GM19455 (cell line): ENCODE results near the gene PDE8A.
"Not testable (repeated sequence)": the region's sequence is repeated elsewhere in the genome, so short reads cannot be mapped to it uniquely, and the experiment has no call there.

Source experiments
- ATAC-seq: cut with Tn5 transposase; IDR thresholded peaks from one replicate; pipeline ENCODE4 v1.9.1; 2021; ENCODE audit not compliant: unreplicated experiment

PDE8A gene

DNA sequence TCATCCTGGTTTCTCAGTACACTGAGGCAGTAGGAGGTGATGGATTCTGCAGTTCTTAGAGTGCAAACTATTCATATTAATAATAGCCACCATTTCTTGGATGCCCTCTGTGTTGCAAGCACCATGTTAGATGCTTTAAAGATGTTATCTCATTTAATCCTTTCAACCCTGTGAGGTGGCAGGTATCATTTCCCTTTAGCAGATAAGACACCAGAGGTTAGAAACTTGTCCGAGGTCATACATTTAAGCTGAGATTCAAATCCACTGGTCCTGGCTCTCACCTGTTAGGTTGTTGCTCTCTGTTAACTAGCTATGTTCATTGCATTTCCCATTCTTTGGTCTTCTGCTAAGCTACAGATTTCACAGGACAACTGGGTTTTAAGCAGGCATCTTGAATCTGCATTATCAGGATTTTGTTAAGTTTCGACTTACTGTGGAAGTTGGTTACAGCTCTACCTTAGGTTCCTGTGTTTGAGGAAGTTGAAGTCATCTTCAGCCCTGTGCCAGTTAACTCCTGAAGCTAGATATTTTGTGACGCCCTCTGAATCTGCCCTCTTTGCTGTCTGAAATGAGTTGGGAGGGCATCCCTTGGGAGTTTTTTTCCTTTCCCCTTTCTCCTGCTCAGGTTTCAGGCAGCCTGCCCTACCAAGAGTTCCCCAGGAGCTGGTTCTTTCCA, 6.4 kb downstream of the PDE8A start:
- ATAC-seq = no peak

DNA sequence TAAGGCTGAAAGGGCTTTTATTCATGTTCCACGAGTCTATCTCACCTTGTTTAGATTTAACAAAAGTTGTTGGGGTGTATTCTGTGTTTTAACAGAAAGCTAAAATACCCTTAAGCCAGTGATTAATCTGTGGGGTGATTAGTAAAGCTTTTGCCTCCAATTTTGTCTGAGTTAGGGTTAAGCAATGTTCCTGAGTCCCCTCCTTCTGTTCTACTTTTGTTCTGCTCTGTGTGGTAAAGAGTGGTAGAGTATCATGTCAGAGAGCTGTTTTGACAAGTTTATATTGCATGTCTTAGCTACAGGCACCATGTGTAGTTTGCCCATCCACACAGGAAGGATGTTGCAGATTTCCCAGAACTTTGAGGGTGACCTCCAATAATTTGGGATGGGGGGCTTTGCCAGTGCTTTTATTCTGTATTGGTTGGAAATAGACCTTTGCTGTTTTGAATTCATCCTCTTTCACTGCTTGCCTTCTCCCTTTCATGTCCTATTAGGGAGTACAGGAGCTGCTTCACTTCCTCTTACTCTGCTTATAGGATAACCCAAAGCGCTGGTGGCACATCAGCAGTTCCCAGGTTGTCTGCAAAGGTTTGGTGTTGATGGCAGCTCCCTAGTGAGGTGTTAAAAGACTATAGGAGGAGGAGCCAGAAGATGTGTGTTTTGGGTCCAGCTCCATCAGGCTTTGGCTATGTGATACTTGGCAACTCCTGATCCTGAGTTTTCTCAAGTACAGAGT, 7.4 kb downstream of the PDE8A start:
- no peak for ATAC-seq

DNA sequence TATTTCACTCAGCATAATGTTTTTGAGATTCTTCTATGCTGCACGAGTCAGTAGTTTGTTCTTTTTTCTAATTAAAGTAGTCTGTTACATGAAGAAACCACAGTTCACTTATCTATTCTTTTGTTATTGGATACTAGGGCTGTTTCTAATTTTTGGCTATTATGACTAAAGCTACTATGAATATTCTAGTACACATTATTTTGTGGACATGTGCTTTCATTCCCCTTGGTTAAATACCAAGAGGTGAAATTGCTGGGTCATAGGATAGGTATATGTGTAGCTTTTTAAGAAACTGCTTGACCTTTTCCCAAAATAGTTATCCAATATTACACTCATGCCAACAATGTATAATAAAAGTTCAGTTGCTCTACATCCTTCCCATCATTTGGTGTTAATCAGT, 8.9 kb downstream of the PDE8A start:
- ATAC-seq = no peak

DNA sequence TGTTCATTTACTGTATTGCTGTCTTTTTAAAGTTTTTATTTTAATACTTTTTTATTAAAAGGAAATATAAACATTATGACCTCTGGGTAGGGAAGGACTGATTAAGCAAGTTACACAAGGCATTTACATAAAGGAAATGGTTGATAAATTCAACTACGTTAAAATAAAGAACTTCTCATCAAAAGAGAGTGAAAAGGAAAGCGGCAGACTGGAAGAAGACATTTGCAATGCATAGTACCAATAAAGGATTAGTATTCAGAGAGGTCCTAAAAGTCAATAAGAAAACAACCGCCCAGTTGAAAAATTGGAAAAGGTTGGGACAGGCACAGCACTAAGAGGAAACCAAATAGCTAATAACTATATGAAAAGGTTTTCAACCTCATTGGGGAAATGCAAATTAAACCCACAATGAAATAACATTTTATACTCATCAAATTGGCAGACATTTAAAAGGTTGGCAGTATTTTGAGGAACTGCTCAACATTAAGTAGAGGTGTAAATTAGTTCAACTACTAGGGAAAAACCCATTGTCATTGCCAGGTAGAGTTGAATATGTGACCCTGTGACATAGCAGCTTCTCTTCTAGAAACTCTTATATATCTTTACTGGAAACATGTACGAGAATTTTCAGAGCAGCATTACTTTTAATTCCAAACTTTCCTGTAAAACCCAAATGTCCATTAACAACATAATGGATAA, 9.5 kb downstream of the PDE8A start:
- ATAC-seq = no peak

DNA sequence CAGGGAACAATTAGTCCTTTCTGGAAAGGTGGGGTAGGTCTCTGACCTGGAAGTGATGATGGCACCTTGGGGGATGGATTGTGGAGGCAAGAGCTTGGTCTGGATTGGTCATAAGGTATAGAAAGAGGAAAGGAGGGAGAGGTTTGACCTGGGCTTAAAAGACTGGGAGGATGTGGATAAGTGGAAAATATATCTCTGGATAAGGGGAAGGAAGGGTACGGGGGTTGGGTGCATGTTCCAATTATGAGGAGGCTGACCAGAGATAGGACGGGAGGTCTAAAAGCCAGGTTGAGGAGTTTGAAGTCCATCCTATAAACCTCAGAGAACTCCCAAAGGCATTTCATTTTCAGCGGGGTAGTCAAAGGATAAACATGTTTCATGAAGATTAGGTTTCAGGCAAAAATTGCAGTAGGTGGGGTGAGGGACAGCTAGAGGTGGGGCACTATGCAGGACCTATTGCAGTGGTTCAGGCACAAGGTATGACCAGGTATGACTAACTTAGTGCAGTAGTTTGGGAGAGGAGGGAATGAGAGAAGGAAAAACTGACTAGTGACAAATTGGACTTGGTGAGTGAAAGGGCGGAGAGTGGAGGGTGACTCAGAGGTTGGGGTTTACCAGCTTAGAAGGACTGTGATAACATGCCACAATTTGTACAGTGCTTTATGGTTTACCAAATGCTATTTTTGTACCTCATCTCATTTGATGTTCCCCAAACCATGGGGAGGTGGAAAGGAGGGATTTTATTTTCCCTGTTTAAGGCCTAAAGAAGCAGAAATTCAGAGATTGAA, 10.7 kb downstream of the PDE8A start:
- ATAC-seq = no peak

DNA sequence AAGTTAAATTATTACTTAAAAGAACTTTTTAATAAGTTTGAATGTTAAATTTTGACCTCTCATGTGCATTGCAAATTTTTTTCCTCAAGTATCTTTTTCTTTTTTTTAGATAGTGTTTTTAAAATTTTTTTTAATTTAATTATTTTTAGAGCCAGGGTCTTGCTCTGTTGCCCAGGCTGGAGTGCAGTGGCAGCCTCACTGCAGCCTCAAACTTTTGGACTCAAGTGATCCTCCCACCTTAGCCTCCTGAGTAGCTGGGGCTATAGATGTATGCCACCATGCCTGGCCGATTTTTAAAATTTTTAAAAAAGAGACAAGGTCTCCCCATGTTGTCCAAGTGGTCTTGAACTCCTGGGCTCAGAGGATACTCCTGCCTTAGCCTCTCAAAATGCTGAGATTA, 14.4 kb downstream of the PDE8A start:
- no peak for ATAC-seq

DNA sequence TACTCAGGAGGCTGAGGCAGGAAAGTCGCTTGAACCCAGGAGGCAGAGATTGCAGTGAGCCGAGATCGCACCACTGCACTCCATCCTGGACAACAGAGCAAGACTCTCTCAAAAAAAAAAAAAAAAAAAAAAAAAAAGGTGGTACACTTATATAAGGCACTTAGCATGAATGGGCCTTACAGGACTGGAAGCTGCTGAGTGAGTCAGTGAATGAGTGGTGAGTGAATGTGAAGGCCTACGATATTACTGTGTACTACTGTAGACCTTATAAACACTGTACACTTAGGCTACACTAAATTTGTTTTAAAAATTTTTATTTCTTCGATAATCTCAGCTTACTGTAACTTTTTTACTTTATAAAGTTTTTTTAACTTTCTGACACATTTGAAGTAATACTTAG, 15.1 kb downstream of the PDE8A start:
- not testable (repeated sequence) for ATAC-seq

DNA sequence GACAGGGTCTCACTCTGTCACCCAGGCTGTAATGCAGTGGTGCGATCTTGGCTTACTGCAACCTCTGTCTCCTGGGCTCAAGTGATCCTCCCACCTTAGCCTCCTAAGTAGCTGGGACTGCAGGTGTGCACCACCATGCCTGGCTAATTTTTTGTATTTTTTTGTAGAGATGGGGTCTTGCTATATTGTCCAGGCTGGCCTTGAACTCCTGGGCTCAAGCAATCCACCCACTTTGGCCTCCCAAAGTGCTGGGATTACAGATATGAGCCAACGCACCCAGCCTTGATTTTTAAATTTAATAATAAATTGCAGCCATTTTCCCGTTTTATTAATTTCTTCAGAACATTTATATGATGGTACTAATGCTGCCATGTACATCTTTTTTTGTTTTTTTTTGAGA, 15.6 kb downstream of the PDE8A start:
- not testable (repeated sequence) for ATAC-seq

DNA sequence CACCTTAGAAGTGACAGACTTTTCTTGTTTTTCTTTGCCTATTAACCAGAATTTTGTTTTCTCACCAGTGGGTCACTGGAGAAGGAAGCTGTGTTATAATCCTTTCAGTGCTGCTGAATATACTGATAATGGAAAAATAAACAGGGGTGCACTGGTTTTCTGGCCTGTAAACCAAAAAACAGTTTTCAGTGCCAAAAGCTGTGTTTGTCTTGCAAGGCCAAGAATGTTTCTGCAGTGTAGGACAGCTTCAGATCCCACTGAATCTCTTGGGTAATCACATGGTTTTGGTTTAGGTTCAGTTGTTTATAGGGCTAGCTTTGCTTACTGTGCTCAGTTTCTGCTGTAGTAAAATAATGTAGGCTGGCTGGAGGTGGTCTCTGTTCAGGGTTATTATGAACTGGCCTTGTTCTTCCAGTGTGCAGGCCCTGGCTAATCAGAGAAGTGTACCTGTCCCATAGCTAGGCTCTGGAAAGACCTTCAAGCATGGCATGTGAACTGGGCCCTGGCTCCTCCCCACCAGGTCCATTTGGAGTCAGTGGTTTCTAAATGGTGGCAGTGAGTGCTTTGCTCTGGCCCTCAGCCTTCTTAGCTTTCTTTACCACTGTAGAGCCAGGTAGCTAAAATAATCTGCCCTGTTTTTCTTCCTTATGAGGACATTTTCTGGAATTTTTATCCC, 18.7 kb downstream of the PDE8A start:
- ATAC-seq = no peak

- no peak for ATAC-seq
These were observed 19.3 kb downstream of the PDE8A start for GRCh38 chr15:85000937-85001336.

DNA sequence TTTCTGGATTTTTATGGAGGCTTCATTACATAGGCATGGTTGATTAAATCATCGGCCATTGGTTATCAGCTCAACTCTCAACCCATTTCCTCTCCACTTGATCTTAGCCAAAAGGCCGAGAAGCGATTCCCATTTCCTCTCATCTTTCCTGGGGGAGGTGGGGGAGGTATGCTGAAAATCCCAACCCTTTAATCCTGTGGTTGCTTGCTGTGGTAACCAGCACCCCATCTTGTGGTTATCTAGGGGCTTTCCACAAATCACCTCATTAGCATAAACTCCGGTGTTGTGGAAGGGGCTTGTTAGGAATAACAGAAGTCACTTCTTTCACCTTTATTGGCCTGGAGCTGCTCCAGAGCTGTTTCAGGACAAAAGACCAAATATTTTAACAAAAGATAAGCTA, 20.9 kb downstream of the PDE8A start:
- no peak for ATAC-seq

DNA sequence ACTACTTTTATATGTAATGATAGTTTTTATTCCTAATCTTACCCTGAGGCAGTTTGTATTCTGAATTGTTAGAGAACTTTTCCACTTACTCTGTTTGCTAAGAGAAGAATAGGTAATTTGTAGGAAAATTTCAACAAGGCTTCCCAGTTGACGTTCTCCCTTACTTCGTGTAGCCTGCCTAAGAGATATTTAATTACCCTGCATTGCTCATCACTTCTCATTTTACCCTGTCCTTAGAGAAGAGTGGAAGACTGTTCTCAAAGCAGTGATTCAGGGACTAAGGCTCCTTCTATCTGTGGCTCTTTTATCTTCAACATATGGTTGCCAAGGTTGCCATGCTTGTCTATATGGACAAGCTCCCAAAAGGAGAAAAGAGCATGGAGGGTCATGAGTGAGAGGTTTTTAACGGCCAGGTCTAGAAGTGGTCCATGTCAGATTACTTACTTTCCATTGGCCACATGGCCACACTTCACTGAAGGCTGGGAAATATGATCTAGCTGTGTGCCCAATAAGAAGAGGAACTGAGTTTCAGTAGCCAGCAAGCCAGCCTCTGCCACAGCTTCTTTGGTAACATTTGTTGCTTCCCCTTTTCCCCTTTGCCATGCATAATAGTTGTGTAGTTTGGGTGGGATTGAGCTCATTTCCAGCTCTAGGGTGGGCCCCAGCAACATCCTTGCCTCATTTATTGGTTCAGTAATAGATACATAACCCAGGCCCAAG, 22.1 kb downstream of the PDE8A start:
- no peak for ATAC-seq

DNA sequence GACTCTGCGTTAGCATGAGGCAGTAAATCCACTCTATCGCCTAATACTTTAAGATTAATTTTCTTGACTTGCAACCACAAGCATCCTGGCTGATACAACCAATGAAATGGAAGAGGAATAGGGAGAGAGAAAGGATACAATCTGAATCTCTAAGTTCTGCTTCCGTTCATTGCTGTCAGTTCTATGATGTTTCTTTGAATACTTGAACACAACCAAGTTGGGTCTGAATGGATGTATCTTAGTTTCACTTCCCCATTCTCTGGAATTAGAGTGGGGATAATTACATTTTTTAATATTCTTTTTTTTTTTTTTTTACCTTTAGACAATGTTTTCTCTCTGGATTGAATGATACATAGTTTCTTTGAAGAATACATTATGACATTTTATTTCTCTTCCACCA, 22.9 kb downstream of the PDE8A start:
- no peak for ATAC-seq

GRCh38 chr15:85005319-85005718, 23.7 kb downstream of the PDE8A start:
- no peak for ATAC-seq

- no peak for ATAC-seq
These were observed 24.1 kb downstream of the PDE8A start for GRCh38 chr15:85005746-85006145.

- no peak for ATAC-seq
These were observed 24.5 kb downstream of the PDE8A start for GRCh38 chr15:85006201-85006600.

- ATAC-seq = no peak
These were observed 25.0 kb downstream of the PDE8A start for GRCh38 chr15:85006655-85007054.

GRCh38 chr15:85007137-85007536, 25.5 kb downstream of the PDE8A start:
- no peak for ATAC-seq

DNA sequence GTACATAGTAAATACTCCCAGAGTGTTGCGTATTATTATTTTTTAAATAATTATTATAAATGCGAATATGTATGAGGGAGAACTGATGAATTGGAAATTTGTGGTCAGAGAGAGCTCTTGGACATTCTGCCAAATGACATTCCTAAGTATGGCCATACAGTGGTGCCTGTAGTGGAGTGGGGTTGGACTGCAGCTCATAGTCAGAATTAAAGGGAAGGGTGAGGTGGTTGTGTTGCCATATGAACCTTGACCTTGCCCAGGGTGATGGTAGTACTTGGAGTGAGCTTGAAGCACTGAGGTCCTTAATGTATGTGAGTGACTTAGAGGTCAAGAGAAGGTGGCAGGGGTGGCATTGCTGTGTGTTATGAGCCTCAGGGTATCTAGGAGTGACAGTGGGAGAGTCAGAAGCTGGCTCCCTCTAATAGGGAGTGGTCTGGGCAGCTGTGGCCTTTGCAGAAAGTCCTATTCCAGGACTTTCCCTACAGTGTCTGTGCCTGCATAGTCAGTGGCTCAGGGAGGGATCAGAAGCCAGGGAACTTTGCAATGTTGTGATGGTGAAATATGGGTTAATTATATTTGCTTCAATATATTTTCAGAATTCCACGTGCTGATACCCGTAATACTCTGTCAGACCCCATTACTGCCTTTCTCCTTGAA, 26.2 kb downstream of the PDE8A start:
- no peak for ATAC-seq
